ENCODE results near the gene MAN2B1. TPM values are rescaled to one million over a fixed set of nuclear protein-coding genes. Genes with fewer than 3 reads are reported as not detected.

Gene MAN2B1
- total and polyA plus RNA-seq, 2 donors (not counting 1 experiment from before 2014, with no cell fraction given): 30.7 to 36.0 TPM

DNA sequence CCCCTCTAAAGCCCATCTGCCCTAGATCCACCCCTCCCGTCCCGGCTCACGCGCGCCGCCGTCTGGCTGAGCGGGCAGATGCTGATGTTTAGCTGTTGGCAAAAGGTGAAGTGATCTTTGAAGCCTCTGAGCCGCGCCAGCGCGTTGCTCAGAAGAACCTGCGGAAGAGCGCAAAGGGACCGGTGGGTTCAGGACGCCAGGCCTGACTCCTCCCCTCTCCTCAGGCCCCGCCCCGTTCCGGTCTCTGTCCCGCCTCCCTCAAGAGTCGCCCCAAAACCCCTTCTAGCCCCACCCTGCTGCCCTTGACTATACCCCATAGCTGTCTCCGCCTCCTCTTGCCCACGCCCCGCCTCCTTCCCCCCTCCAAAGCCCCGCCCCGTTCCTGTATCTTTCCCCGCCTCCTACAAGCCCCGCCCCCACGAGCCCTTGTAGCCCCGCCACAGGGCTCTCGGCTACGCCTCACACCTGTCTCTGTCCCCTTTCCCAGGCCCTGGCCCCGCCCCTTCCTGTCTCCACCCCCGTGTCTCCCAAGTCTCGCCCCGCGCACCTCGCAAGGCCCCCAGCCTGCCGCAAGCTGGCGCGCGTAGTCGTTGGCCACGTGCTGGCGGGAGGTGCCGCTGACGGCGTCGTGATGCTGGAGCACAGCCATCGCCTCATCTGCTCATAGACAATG, 9.5 kb downstream of the MAN2B1 start:
- Histone ChIP-seq H3K9me3 (ENCODE audit: control insufficient read depth, insufficient read depth, low read depth, low read length) (no peaks in the 10 kb centered on the region), H3K4me2 (ENCODE audit: extremely low read depth, insufficient read depth, low read length) (no peak overlapping the region), H3K79me2 (ENCODE audit: control insufficient read depth, insufficient read depth, low read length) (no peaks in the 10 kb centered on the region), H3K27ac (ENCODE audit: insufficient read depth, low read length) (no peak overlapping the region), H4K20me1 (ENCODE audit: control insufficient read depth, extremely low read depth, insufficient read depth, low read length) (no peaks in the 10 kb centered on the region), H3K27me3 (ENCODE audit: control insufficient read depth, insufficient read depth, low read length) (no peaks in the 10 kb centered on the region), H3K36me3 (ENCODE audit: control insufficient read depth, insufficient read depth, low read length) (peaks cover 17% of the 10 kb centered on the region), H3K9ac (ENCODE audit: insufficient read depth, low read length) (no peak overlapping the region), H3K4me1 (ENCODE audit: control insufficient read depth, extremely low read depth, insufficient read depth, low read length) (no peaks in the 10 kb centered on the region), H2AFZ (ENCODE audit: low read length) (no peak overlapping the region), H3K4me3 (replicated peaks in 1 of 4; ENCODE audit: control extremely low read depth in 1 of 4, insufficient read depth in 1 of 4, low read depth in 3 of 4, low read length in 4 of 4) (no peak overlapping the region)
- no peak for TF ChIP-seq CTCF (conservative IDR thresholded peaks at IDR 0.05 in 1 of 2, IDR thresholded peaks at IDR 0.05 in 1 of 2; ENCODE audit: low read depth in 1 of 2, low read length in 2 of 2)
- TF ChIP-seq EZH2 (IDR thresholded peaks at IDR 0.05; ENCODE audit: low read length, missing control alignments): no peak
- no peak for DNase-seq (ENCODE audit: low read depth in 2 of 2)

DNA sequence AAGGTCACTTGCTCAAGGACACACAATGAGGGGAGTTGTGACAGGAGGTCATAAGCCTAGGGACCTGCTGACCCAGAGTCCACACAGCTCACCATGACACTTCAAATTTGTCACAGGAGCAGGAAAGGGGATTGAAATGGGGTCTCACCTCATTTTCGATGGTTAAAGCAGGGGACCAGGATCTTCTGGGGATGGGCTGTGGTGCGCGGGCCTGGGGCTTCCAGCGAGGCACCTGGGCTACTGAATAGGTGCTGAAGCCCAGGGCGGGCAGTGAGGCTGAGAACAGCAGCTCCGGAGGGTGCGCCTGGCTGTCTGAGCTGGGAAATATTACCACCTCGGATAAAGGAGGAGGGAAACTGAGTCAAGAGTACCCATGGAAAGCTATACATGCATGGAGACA, 11.0 kb downstream of the MAN2B1 start:
- Histone ChIP-seq H3K36me3 (ENCODE audit: control insufficient read depth, insufficient read depth, low read length) (peaks cover 14% of the 10 kb centered on the region), H3K27ac (ENCODE audit: insufficient read depth, low read length) (no peak overlapping the region), H3K4me1 (ENCODE audit: control insufficient read depth, extremely low read depth, insufficient read depth, low read length) (no peaks in the 10 kb centered on the region), H3K79me2 (ENCODE audit: control insufficient read depth, insufficient read depth, low read length) (no peaks in the 10 kb centered on the region), H3K4me3 (replicated peaks in 1 of 4; ENCODE audit: control extremely low read depth in 1 of 4, insufficient read depth in 1 of 4, low read depth in 3 of 4, low read length in 4 of 4) (no peak overlapping the region), H3K27me3 (ENCODE audit: control insufficient read depth, insufficient read depth, low read length) (no peaks in the 10 kb centered on the region), H2AFZ (ENCODE audit: low read length) (no peak overlapping the region), H3K9ac (ENCODE audit: insufficient read depth, low read length) (no peak overlapping the region), H4K20me1 (ENCODE audit: control insufficient read depth, extremely low read depth, insufficient read depth, low read length) (no peaks in the 10 kb centered on the region), H3K4me2 (ENCODE audit: extremely low read depth, insufficient read depth, low read length) (no peak overlapping the region), H3K9me3 (ENCODE audit: control insufficient read depth, insufficient read depth, low read depth, low read length) (no peaks in the 10 kb centered on the region)
- TF ChIP-seq EZH2 (IDR thresholded peaks at IDR 0.05; ENCODE audit: low read length, missing control alignments): no peak
- no peak for TF ChIP-seq CTCF (conservative IDR thresholded peaks at IDR 0.05 in 1 of 2, IDR thresholded peaks at IDR 0.05 in 1 of 2; ENCODE audit: low read depth in 1 of 2, low read length in 2 of 2)
- no peak for DNase-seq (ENCODE audit: low read depth in 2 of 2)

GRCh38 chr19:12652219-12652618, 14.3 kb downstream of the MAN2B1 start:
- H3K4me3 ChIP-seq (replicated peaks in 1 of 4; ENCODE audit: control extremely low read depth in 1 of 4, insufficient read depth in 1 of 4, low read depth in 3 of 4, low read length in 4 of 4): no peak overlapping the region
- no peak overlapping the region for H3K4me2 ChIP-seq (ENCODE audit: extremely low read depth, insufficient read depth, low read length)
- no peaks in the 10 kb centered on the region for H3K9me3 ChIP-seq (ENCODE audit: control insufficient read depth, insufficient read depth, low read depth, low read length)
- H3K4me1 ChIP-seq (ENCODE audit: control insufficient read depth, extremely low read depth, insufficient read depth, low read length): no peaks in the 10 kb centered on the region
- no peak overlapping the region for H3K9ac ChIP-seq (ENCODE audit: insufficient read depth, low read length)
- peaks cover 8% of the 10 kb centered on the region for H3K36me3 ChIP-seq (ENCODE audit: control insufficient read depth, insufficient read depth, low read length)
- no peaks in the 10 kb centered on the region for H3K27me3 ChIP-seq (ENCODE audit: control insufficient read depth, insufficient read depth, low read length)
- H2AFZ ChIP-seq (ENCODE audit: low read length): no peak overlapping the region
- TF ChIP-seq EZH2 (IDR thresholded peaks at IDR 0.05; ENCODE audit: low read length, missing control alignments) (no peak), CTCF (conservative IDR thresholded peaks at IDR 0.05 in 1 of 2, IDR thresholded peaks at IDR 0.05 in 1 of 2; ENCODE audit: low read depth in 1 of 2, low read length in 2 of 2) (no peak)
- no peak for DNase-seq (ENCODE audit: low read depth in 2 of 2)
- no peaks in the 10 kb centered on the region for H3K79me2 ChIP-seq (ENCODE audit: control insufficient read depth, insufficient read depth, low read length)
- H4K20me1 ChIP-seq (ENCODE audit: control insufficient read depth, extremely low read depth, insufficient read depth, low read length): no peaks in the 10 kb centered on the region
- H3K27ac ChIP-seq (ENCODE audit: insufficient read depth, low read length): no peak overlapping the region

All from fibroblast of lung (primary cell).